Measurements from ENCODE around the gene C13orf42. TPM values are rescaled to one million over a fixed set of nuclear protein-coding genes. Genes with fewer than 3 reads are reported as not detected.
A peak's percentile ranks its signal among the peaks of the same experiment; 100 is the strongest.

Gene C13orf42
- polyA plus RNA-seq (not detected in 2 replicates), polyA minus RNA-seq (not detected in 2 replicates)

- Histone ChIP-seq H3K79me2 (replicated peaks; ENCODE audit: insufficient read depth, low read length) (no peaks in the 10 kb centered on the region), H3F3A (ENCODE audit: insufficient read depth, low read length, poor library complexity, severe bottlenecking) (no peaks in the 10 kb centered on the region), H4K20me1 (ENCODE audit: insufficient read depth) (no peaks in the 10 kb centered on the region), H3K9me3 (ENCODE audit: low read length) (no peaks in the 10 kb centered on the region), H3K4me3 (ENCODE audit: low read length) (no peak within 1 kb of the TSS), H2AFZ (ENCODE audit: low read depth, low read length) (no peak within 1 kb of the TSS), H3K9me2 (ENCODE audit: insufficient read depth, low read length) (no peaks in the 10 kb centered on the region), H3K4me2 (ENCODE audit: low read length) (no peak within 1 kb of the TSS), H3K27ac (ENCODE audit: low read length) (no peak within 1 kb of the TSS), H3K9ac (ENCODE audit: low read length) (no peak within 1 kb of the TSS), H3K27me3 (ENCODE audit: insufficient read depth, low read depth, low read length) (no peaks in the 10 kb centered on the region), H3K36me3 (ENCODE audit: insufficient read depth, low read length) (no peaks in the 10 kb centered on the region)
- TF ChIP-seq TAF1 (IDR thresholded peaks at IDR 0.05; ENCODE audit: low read depth) (no peak), SMC3 (conservative IDR thresholded peaks at IDR 0.05; ENCODE audit: poor library complexity) (no peak), REST (IDR thresholded peaks at IDR 0.05; ENCODE audit: borderline replicate concordance) (no peak), POLR2AphosphoS5 (IDR thresholded peaks at IDR 0.05) (no peak), EP300 (conservative IDR thresholded peaks at IDR 0.05; ENCODE audit: poor library complexity, severe bottlenecking) (no peak)
- TF ChIP-seq, protein P1, sequence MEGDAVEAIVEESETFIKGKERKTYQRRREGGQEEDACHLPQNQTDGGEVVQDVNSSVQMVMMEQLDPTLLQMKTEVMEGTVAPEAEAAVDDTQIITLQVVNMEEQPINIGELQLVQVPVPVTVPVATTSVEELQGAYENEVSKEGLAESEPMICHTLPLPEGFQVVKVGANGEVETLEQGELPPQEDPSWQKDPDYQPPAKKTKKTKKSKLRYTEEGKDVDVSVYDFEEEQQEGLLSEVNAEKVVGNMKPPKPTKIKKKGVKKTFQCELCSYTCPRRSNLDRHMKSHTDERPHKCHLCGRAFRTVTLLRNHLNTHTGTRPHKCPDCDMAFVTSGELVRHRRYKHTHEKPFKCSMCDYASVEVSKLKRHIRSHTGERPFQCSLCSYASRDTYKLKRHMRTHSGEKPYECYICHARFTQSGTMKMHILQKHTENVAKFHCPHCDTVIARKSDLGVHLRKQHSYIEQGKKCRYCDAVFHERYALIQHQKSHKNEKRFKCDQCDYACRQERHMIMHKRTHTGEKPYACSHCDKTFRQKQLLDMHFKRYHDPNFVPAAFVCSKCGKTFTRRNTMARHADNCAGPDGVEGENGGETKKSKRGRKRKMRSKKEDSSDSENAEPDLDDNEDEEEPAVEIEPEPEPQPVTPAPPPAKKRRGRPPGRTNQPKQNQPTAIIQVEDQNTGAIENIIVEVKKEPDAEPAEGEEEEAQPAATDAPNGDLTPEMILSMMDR (IDR thresholded peaks at IDR 0.05; ENCODE audit: poor library complexity, severe bottlenecking): no peak
Measured at GRCh38 chr13:51111174-51111573, at the start of gene C13orf42. Gene C13orf42 (minus strand): TSS chr13:51111274. CDS start chr13:51111209, 65 bp downstream.

GRCh38 chr13:51158880-51159518 is 47.9 kb upstream of the C13orf42 start:
- Histone ChIP-seq H3F3A (ENCODE audit: insufficient read depth, low read length, poor library complexity, severe bottlenecking) (peaks cover 4% of the 10 kb centered on the region), H3K27ac (ENCODE audit: low read length) (peak overlapping the region; percentile 53), H3K4me2 (ENCODE audit: low read length) (no peak overlapping the region), H2AFZ (ENCODE audit: low read depth, low read length) (no peak overlapping the region), H3K9me2 (ENCODE audit: insufficient read depth, low read length) (no peaks in the 10 kb centered on the region), H3K27me3 (ENCODE audit: insufficient read depth, low read depth, low read length) (no peaks in the 10 kb centered on the region), H3K79me2 (replicated peaks; ENCODE audit: insufficient read depth, low read length) (no peaks in the 10 kb centered on the region), H3K36me3 (ENCODE audit: insufficient read depth, low read length) (no peaks in the 10 kb centered on the region), H3K9ac (ENCODE audit: low read length) (no peak overlapping the region), H3K9me3 (ENCODE audit: low read length) (no peaks in the 10 kb centered on the region), H4K20me1 (ENCODE audit: insufficient read depth) (no peaks in the 10 kb centered on the region), H3K4me3 (ENCODE audit: low read length) (peak overlapping the region; percentile 2)
- TF ChIP-seq RAD21 (conservative IDR thresholded peaks at IDR 0.05): no peak
- TF ChIP-seq EP300 (conservative IDR thresholded peaks at IDR 0.05; ENCODE audit: poor library complexity, severe bottlenecking): peak; percentile 35

GRCh38 chr13:51158365-51158764 is 47.3 kb upstream of the C13orf42 start:
- no peak overlapping the region for H3K27ac ChIP-seq (ENCODE audit: low read length)
- no peaks in the 10 kb centered on the region for H3K79me2 ChIP-seq (replicated peaks; ENCODE audit: insufficient read depth, low read length)
- H3F3A ChIP-seq (ENCODE audit: insufficient read depth, low read length, poor library complexity, severe bottlenecking): peaks cover 4% of the 10 kb centered on the region
- H3K27me3 ChIP-seq (ENCODE audit: insufficient read depth, low read depth, low read length): no peaks in the 10 kb centered on the region
- no peaks in the 10 kb centered on the region for H3K9me2 ChIP-seq (ENCODE audit: insufficient read depth, low read length)
- no peaks in the 10 kb centered on the region for H3K36me3 ChIP-seq (ENCODE audit: insufficient read depth, low read length)
- TF ChIP-seq EP300 (conservative IDR thresholded peaks at IDR 0.05; ENCODE audit: poor library complexity, severe bottlenecking): no peak
- TF ChIP-seq, protein P1 (IDR thresholded peaks at IDR 0.05; ENCODE audit: poor library complexity, severe bottlenecking): peak; percentile 24
- H2AFZ ChIP-seq (ENCODE audit: low read depth, low read length): no peak overlapping the region
- no peaks in the 10 kb centered on the region for H3K9me3 ChIP-seq (ENCODE audit: low read length)
- H3K4me3 ChIP-seq (ENCODE audit: low read length): peak overlapping the region; percentile 2
- H4K20me1 ChIP-seq (ENCODE audit: insufficient read depth): no peaks in the 10 kb centered on the region
- no peak overlapping the region for H3K9ac ChIP-seq (ENCODE audit: low read length)
- H3K4me2 ChIP-seq (ENCODE audit: low read length): no peak overlapping the region
